Measurements from ENCODE around the gene EIF3F.
"Not testable (repeated sequence)": the region's sequence is repeated elsewhere in the genome, so short reads cannot be mapped to it uniquely, and the experiment has no call there.

The EIF3F gene

GRCh38 chr11:7986768-7987559 lies at the start of gene EIF3F:
EIF3F (plus strand) TSS chr11:7987337; CDS start chr11:7987353, 16 bp downstream.
- FAIRE-seq = no peak

- FAIRE-seq = no peak
Observed at GRCh38 chr11:7941146-7941545, 46.0 kb upstream of the EIF3F start.

GRCh38 chr11:7941608-7942007 lies 45.5 kb upstream of the EIF3F start, which contains the start of gene OR10A3:
OR10A3 (minus strand) TSS chr11:7941708; CDS start chr11:7939520, 2,188 bp downstream.
- no peak for FAIRE-seq

GRCh38 chr11:7944123-7944522 lies 43.0 kb upstream of the EIF3F start:
- no peak for FAIRE-seq

- FAIRE-seq = no peak
Observed at GRCh38 chr11:7949934-7950333, 37.2 kb upstream of the EIF3F start.

GRCh38 chr11:7955191-7955590 lies 31.9 kb upstream of the EIF3F start:
- no peak for FAIRE-seq

GRCh38 chr11:7964261-7964660 lies 22.9 kb upstream of the EIF3F start:
- FAIRE-seq = no peak

GRCh38 chr11:7964873-7965272 lies 22.3 kb upstream of the EIF3F start:
- no peak for FAIRE-seq

GRCh38 chr11:7965386-7965785 lies 21.8 kb upstream of the EIF3F start, which contains the start of gene NLRP10:
NLRP10 (minus strand) TSS chr11:7965447; CDS start chr11:7963495, 1,952 bp downstream.
- FAIRE-seq = no peak

GRCh38 chr11:7967097-7967496 lies 20.0 kb upstream of the EIF3F start:
- no peak for FAIRE-seq

- no peak for FAIRE-seq
Observed at GRCh38 chr11:7967826-7968225, 19.3 kb upstream of the EIF3F start.

- no peak for FAIRE-seq
Observed at GRCh38 chr11:7968686-7969085, 18.5 kb upstream of the EIF3F start.

- FAIRE-seq = no peak
Observed at GRCh38 chr11:7969756-7970646, 17.1 kb upstream of the EIF3F start.

- FAIRE-seq = no peak
Observed at GRCh38 chr11:7971846-7972245, 15.3 kb upstream of the EIF3F start.

GRCh38 chr11:7973011-7973410 lies 14.1 kb upstream of the EIF3F start:
- no peak for FAIRE-seq

- FAIRE-seq = no peak
Observed at GRCh38 chr11:7974668-7975067, 12.5 kb upstream of the EIF3F start.

GRCh38 chr11:7977232-7977917 lies 9.8 kb upstream of the EIF3F start:
- no peak for FAIRE-seq

GRCh38 chr11:7981619-7982157 lies 5.4 kb upstream of the EIF3F start:
- FAIRE-seq = no peak

- FAIRE-seq = no peak
Observed at GRCh38 chr11:7982582-7983119, 4.5 kb upstream of the EIF3F start.

- no peak for FAIRE-seq
Observed at GRCh38 chr11:7983832-7984590, 3.1 kb upstream of the EIF3F start.

GRCh38 chr11:7987560-7987883 lies 385 bp downstream of the EIF3F start:
- not testable (repeated sequence) for FAIRE-seq
